Keratinocyte (primary cell): Measurements from ENCODE around the gene KLHL22. TPM values are rescaled to one million over a fixed set of nuclear protein-coding genes. Genes with fewer than 3 reads are reported as not detected.

ENCODE experiments used
- DNase-seq: peaks from one replicate; pipeline ENCODE4 v3.0.0-alpha.2; 2011; ENCODE audit warnings: low read depth, missing footprints, low spot score
- FAIRE-seq: peaks from 2 replicates; lab custom pipeline; 2011; peaks lifted over from hg19 to GRCh38; lab: Jason Lieb, UNC
- H2AFZ ChIP-seq: 2 replicates; pipeline ENCODE4 v1.6.0; 2012; ENCODE audit warnings: low read length, control low read depth, inconsistent platforms; ENCODE audit not compliant: control insufficient read depth
- H3K27ac ChIP-seq: 2 replicates; pipeline ENCODE4 v1.5.1; 2011; ENCODE audit warnings: low read length; ENCODE audit not compliant: control insufficient read depth, insufficient read depth
- H3K27me3 ChIP-seq: 3 replicates; pipeline ENCODE4 v1.6.0; 2011; ENCODE audit warnings: low read length; ENCODE audit not compliant: control insufficient read depth, insufficient read depth; ENCODE audit errors: extremely low read depth
- H3K36me3 ChIP-seq, 2 experiments: 2 replicates in 1 of 2; 3 replicates in 1 of 2; pipeline ENCODE4 v1.5.1; 2011; ENCODE audit warnings: low read length in 2 of 2, mild to moderate bottlenecking in 1 of 2; ENCODE audit not compliant: control insufficient read depth in 2 of 2, insufficient read depth in 2 of 2; ENCODE audit errors: extremely low read depth in 1 of 2
- H3K4me1 ChIP-seq: 3 replicates; pipeline ENCODE4 v1.5.1; 2011; ENCODE audit warnings: low read length; ENCODE audit not compliant: control insufficient read depth, insufficient read depth; ENCODE audit errors: extremely low read depth
- H3K4me2 ChIP-seq: 3 replicates; pipeline ENCODE4 v1.6.0; 2011; ENCODE audit warnings: low read depth, low read length; ENCODE audit not compliant: control insufficient read depth, insufficient read depth; ENCODE audit errors: extremely low read depth
- H3K4me3 ChIP-seq, 3 experiments: fragments of 200-600 bp in 1 of 3; sonication (generic) in 1 of 3; 2 replicates in 2 of 3; 3 replicates in 1 of 3; pipeline ENCODE4 v1.5.1; 2011 to 2016; ENCODE audit warnings: low read length in 3 of 3, mild to moderate bottlenecking in 3 of 3, control low read depth in 2 of 3, inconsistent platforms in 1 of 3, low read depth in 1 of 3, mixed read lengths in 1 of 3, mixed run types in 1 of 3, moderate library complexity in 1 of 3; ENCODE audit not compliant: control insufficient read depth in 2 of 3, insufficient read depth in 2 of 3; ENCODE audit errors: extremely low read depth in 1 of 3
- H3K79me2 ChIP-seq: 2 replicates; pipeline ENCODE4 v1.6.0; 2012; ENCODE audit warnings: low read length; ENCODE audit not compliant: control insufficient read depth, insufficient read depth
- H3K9ac ChIP-seq: 3 replicates; pipeline ENCODE4 v1.6.0; 2011; ENCODE audit warnings: low read length; ENCODE audit not compliant: control insufficient read depth, insufficient read depth; ENCODE audit errors: extremely low read depth
- H3K9me1 ChIP-seq: 3 replicates; pipeline ENCODE4 v1.6.0; 2011; ENCODE audit warnings: low read length; ENCODE audit not compliant: control insufficient read depth, insufficient read depth; ENCODE audit errors: extremely low read depth
- H3K9me3 ChIP-seq: 2 replicates; pipeline ENCODE4 v1.5.1; 2012; ENCODE audit warnings: low read depth, low read length; ENCODE audit not compliant: control insufficient read depth
- H4K20me1 ChIP-seq: 3 replicates; pipeline ENCODE4 v1.6.0; 2011; ENCODE audit warnings: low read length; ENCODE audit not compliant: control insufficient read depth, insufficient read depth; ENCODE audit errors: extremely low read depth
- CTCF ChIP-seq, 3 experiments: IDR thresholded peaks in 1 of 3; conservative IDR thresholded peaks in 1 of 3; optimal IDR thresholded peaks in 1 of 3; 2 replicates in 2 of 3; 3 replicates in 1 of 3; pipeline versions ENCODE3 to v1.5.1; 2011; ENCODE audit warnings: low read length in 3 of 3, mild to moderate bottlenecking in 3 of 3, moderate library complexity in 2 of 3, control low read depth in 1 of 3, inconsistent platforms in 1 of 3; ENCODE audit not compliant: insufficient read depth in 2 of 3; ENCODE audit errors: extremely low read depth in 1 of 3
- EZH2 ChIP-seq: IDR thresholded peaks from one replicate; pipeline ENCODE4 v1.6.1; 2012; ENCODE audit warnings: inconsistent platforms, mild to moderate bottlenecking, low read length, moderate library complexity
- dilution Hi-C: fragments of 300-500 bp; cut with MboI; formaldehyde crosslinking; loops from one replicate; pipeline ENCODE4 v1.7.0; 2020; ENCODE audit warnings: low sequenced_read_pairs; ENCODE audit not compliant: extremely low pct_ligation_motif_present
- polyA plus RNA-seq, 5 experiments: library from polyadenylated mRNA; depleted of rRNA in 3 of 5; stranded (reverse) in 3 of 5; stranded (forward) in 1 of 5; unstranded in 1 of 5; fragments of >200 nt; gene quantifications; 1 replicate in 1 of 5; 2 replicates in 3 of 5; 3 replicates in 1 of 5; pipeline versions ENCODE4 v1.2.1 to v1.2.3, GENCODE V29; 2011 to 2012; ENCODE audit warnings: missing spikeins in 2 of 5, low read depth in 1 of 5, low replicate concordance in 1 of 5

Gene KLHL22
- polyA plus RNA-seq, 1 donor (not counting 4 experiments of a cell fraction or from before 2014, with no cell fraction given): 9.3 TPM

- dilution Hi-C loops: no loop called here
- FAIRE-seq: no peak
- TF ChIP-seq CTCF (optimal IDR thresholded peaks at IDR 0.05 in 1 of 3, IDR thresholded peaks at IDR 0.05 in 1 of 3, conservative IDR thresholded peaks at IDR 0.05 in 1 of 3; ENCODE audit: extremely low read depth in 1 of 3, insufficient read depth in 2 of 3, low read length in 3 of 3) (no peak), EZH2 (no peak)
Observed at GRCh38 chr22:20401376-20402014, 94.1 kb downstream of the KLHL22 start.

GRCh38 chr22:20400606-20401375 is 94.8 kb downstream of the KLHL22 start:
- Histone ChIP-seq H3K9ac (no peak overlapping the region), H3K9me3 (no peaks in the 10 kb centered on the region), H3K4me3 (no peak overlapping the region), H3K36me3 (peaks cover 8 to 10% of the 10 kb centered on the region in 2 experiments), H3K4me2 (no peak overlapping the region), H3K27me3 (no peaks in the 10 kb centered on the region), H3K79me2 (peaks cover 3% of the 10 kb centered on the region), H3K27ac (no peak overlapping the region), H2AFZ (no peak overlapping the region), H4K20me1 (no peaks in the 10 kb centered on the region), H3K4me1 (no peaks in the 10 kb centered on the region), H3K9me1 (no peaks in the 10 kb centered on the region)
- TF ChIP-seq CTCF (optimal IDR thresholded peaks at IDR 0.05 in 1 of 3, IDR thresholded peaks at IDR 0.05 in 1 of 3, conservative IDR thresholded peaks at IDR 0.05 in 1 of 3; ENCODE audit: extremely low read depth in 1 of 3, insufficient read depth in 2 of 3, low read length in 3 of 3): no peak
- no peak for TF ChIP-seq EZH2
- dilution Hi-C loops: no loop called here
- DNase-seq: no peak
- no peak for FAIRE-seq

More at GRCh38 chr22:20401376-20402014, 94.1 kb downstream of the KLHL22 start:
- no peak for DNase-seq
- H3K27ac ChIP-seq: no peak overlapping the region
- no peaks in the 10 kb centered on the region for H3K4me1 ChIP-seq
- H3K9ac ChIP-seq: no peak overlapping the region
- no peaks in the 10 kb centered on the region for H3K27me3 ChIP-seq
- no peak overlapping the region for H2AFZ ChIP-seq
- no peak overlapping the region for H3K4me3 ChIP-seq
- no peaks in the 10 kb centered on the region for H3K9me3 ChIP-seq
- H3K36me3 ChIP-seq: peaks cover 13 to 16% of the 10 kb centered on the region in 2 experiments
- H3K4me2 ChIP-seq: no peak overlapping the region
- no peaks in the 10 kb centered on the region for H4K20me1 ChIP-seq
- peaks cover 3% of the 10 kb centered on the region for H3K79me2 ChIP-seq
- no peaks in the 10 kb centered on the region for H3K9me1 ChIP-seq
